A673 (cell line): Measurements from ENCODE around the gene PKM. TPM values are rescaled to one million over a fixed set of nuclear protein-coding genes. Genes with fewer than 3 reads are reported as not detected.

Experiments used
- BruUV-seq: library from RNA; stranded (reverse); fragments of 400-500 nt; replicated peaks from 2 replicates; lab custom pipeline; 2021; lab: Mats Ljungman, UMichigan
- CTCF ChIA-PET: fragments of 300-600 bp; sonication (Branson Sonifier 250); formaldehyde crosslinking; loops from one replicate; lab custom pipeline; 2022; ENCODE audit warnings: antibody characterized with exemption; lab: Charles Lee
- POLR2A ChIA-PET: fragments of 300-600 bp; sonication (Branson Sonifier 250); formaldehyde crosslinking; loops from one replicate; lab custom pipeline; 2022; ENCODE audit warnings: antibody characterized with exemption; ENCODE audit not compliant: low non-redundant PET; lab: Charles Lee
- DNase-seq: peaks from one replicate; pipeline ENCODE4 v3.0.0-alpha.2; 2015; ENCODE audit warnings: low spot score
- H3K27ac ChIP-seq: fragments of 200-600 bp; sonication (generic); 2 replicates; pipeline ENCODE4 v1.5.1; 2016; ENCODE audit warnings: mixed run types, low read depth, mild to moderate bottlenecking, mixed read lengths, antibody characterized with exemption, low read length; ENCODE audit not compliant: poor library complexity, severe bottlenecking
- H3K27me3 ChIP-seq: fragments of 200-600 bp; sonication (generic); replicated peaks from 2 replicates; pipeline ENCODE4 v1.6.1; 2017; ENCODE audit warnings: mixed run types, low read depth, mild to moderate bottlenecking, mixed read lengths, antibody characterized with exemption, low read length; ENCODE audit not compliant: insufficient read depth, poor library complexity
- H3K36me3 ChIP-seq: fragments of 200-600 bp; sonication (generic); 2 replicates; pipeline ENCODE4 v1.6.1; 2016; ENCODE audit warnings: mixed run types, mild to moderate bottlenecking, mixed read lengths, antibody characterized with exemption, low read length; ENCODE audit not compliant: insufficient read depth, poor library complexity, severe bottlenecking
- H3K4me1 ChIP-seq: fragments of 200-600 bp; sonication (generic); 2 replicates; pipeline ENCODE4 v1.6.1; 2017; ENCODE audit warnings: mixed run types, mild to moderate bottlenecking, mixed read lengths, antibody characterized with exemption, low read length; ENCODE audit not compliant: insufficient read depth, poor library complexity, severe bottlenecking
- H3K4me3 ChIP-seq: fragments of 200-600 bp; sonication (generic); 2 replicates; pipeline ENCODE4 v1.5.1; 2016; ENCODE audit warnings: low read depth, mixed run types, mild to moderate bottlenecking, mixed read lengths, low read length; ENCODE audit not compliant: poor library complexity, severe bottlenecking
- H3K9me3 ChIP-seq: fragments of 200-600 bp; sonication (generic); 2 replicates; pipeline ENCODE4 v1.6.1; 2016; ENCODE audit warnings: mixed run types, low read depth, mild to moderate bottlenecking, mixed read lengths, antibody characterized with exemption, low read length; ENCODE audit not compliant: poor library complexity, severe bottlenecking
- CTCF ChIP-seq: fragments of 300-800, 200-600 bp; sonication (generic); conservative IDR thresholded peaks from 2 replicates; pipeline ENCODE4 v1.5.1; 2017; ENCODE audit warnings: low read depth, mild to moderate bottlenecking, antibody characterized with exemption, low read length, moderate library complexity, mixed read lengths
- EZH2 ChIP-seq: fragments of 200-600 bp; sonication (generic); IDR thresholded peaks from 2 replicates; pipeline ENCODE4 v1.6.1; 2017; ENCODE audit warnings: borderline replicate concordance, low read depth, mild to moderate bottlenecking, mixed read lengths, antibody characterized with exemption, low read length; ENCODE audit not compliant: poor library complexity, severe bottlenecking
- intact Hi-C: fragments of 100-400 bp; cut with micrococcal nuclease; formaldehyde crosslinking; loops from one replicate; pipeline ENCODE4 v1.10.0; 2022; ENCODE audit not compliant: unreplicated experiment
- total RNA-seq: library from RNA; stranded (reverse); gene quantifications from 2 replicates; pipeline ENCODE4 v1.2.3, GENCODE V29; 2021

The PKM gene
- total RNA-seq, 1 experiment from 2014 or later, result 1,955 TPM

GRCh38 chr15:72233769-72234168, 2.8 kb upstream of the PKM start:
- POLR2A ChIA-PET, result no interaction called here
- intact Hi-C loops, result loop anchor here (10.0 kb wide), 1 partner anchor 241 kb away; the partner anchor contains the start of gene ARIH1
- DNase-seq, result no peak

GRCh38 chr15:72231833-72232478, 966 bp upstream of the PKM start:
- peak; percentile 70 for DNase-seq
- ChIA-PET POLR2A (no interaction called here), CTCF (no interaction called here)
- H3K27ac ChIP-seq, result peak overlapping the region; percentile 92
- intact Hi-C loops, result loop anchor here (10.0 kb wide), 1 partner anchor 243 kb away; the partner anchor contains the start of gene ARIH1
- H3K4me1 ChIP-seq, result peaks cover 24% of the 10 kb centered on the region
- no peaks in the 10 kb centered on the region for H3K27me3 ChIP-seq
- peak overlapping the region; percentile 91 for H3K4me3 ChIP-seq
- H3K36me3 ChIP-seq, result peaks cover 4% of the 10 kb centered on the region
- no peaks in the 10 kb centered on the region for H3K9me3 ChIP-seq
- TF ChIP-seq EZH2 (no peak), CTCF (no peak)
- TSS peak; percentile 84 for BruUV-seq

More at GRCh38 chr15:72233769-72234168, 2.8 kb upstream of the PKM start:
- Histone ChIP-seq H3K4me3 (no peak overlapping the region), H3K9me3 (no peaks in the 10 kb centered on the region), H3K27ac (no peak overlapping the region), H3K4me1 (peaks cover 25% of the 10 kb centered on the region), H3K36me3 (no peaks in the 10 kb centered on the region), H3K27me3 (no peaks in the 10 kb centered on the region)
- BruUV-seq, result no TSS peak
- CTCF ChIA-PET, result no interaction called here
- no peak for TF ChIP-seq CTCF
- no peak for TF ChIP-seq EZH2

GRCh38 chr15:72230197-72231065, 559 bp downstream of the PKM start:
- TF ChIP-seq EZH2, result no peak
- no peak for TF ChIP-seq CTCF

More at GRCh38 chr15:72230197-72231065, 559 bp downstream of the PKM start:
- H3K27me3 ChIP-seq, result no peaks in the 10 kb centered on the region
- CTCF ChIA-PET, result no interaction called here
- POLR2A ChIA-PET, result no interaction called here
- DNase-seq, result peak; percentile 91
- peaks cover 35% of the 10 kb centered on the region for H3K4me1 ChIP-seq
- intact Hi-C loops, result loop anchor here (10.0 kb wide), 1 partner anchor 244 kb away; the partner anchor contains the start of gene ARIH1
- H3K9me3 ChIP-seq, result no peaks in the 10 kb centered on the region
- BruUV-seq, result no TSS peak
- H3K27ac ChIP-seq, result peak overlapping the region; percentile 92
- peak overlapping the region; percentile 91 for H3K4me3 ChIP-seq
- peaks cover 7% of the 10 kb centered on the region for H3K36me3 ChIP-seq
